Choroid plexus epithelial cell (primary cell): ENCODE measurements around the gene G2E3.
"Not testable (repeated sequence)": the region's sequence is repeated elsewhere in the genome, so short reads cannot be mapped to it uniquely, and the experiment has no call there.

Experiments used
- DNase-seq: peaks from one replicate; pipeline ENCODE4 v3.0.0-alpha.2; 2010; ENCODE audit warnings: low read depth
- H3K4me3 ChIP-seq: 2 replicates; pipeline ENCODE4 v1.5.1; 2011; ENCODE audit warnings: low read depth, mild to moderate bottlenecking, control low read depth, low read length, moderate library complexity
- CTCF ChIP-seq: conservative IDR thresholded peaks from 2 replicates; pipeline ENCODE4 v1.5.1; 2011; ENCODE audit warnings: low read depth, mild to moderate bottlenecking, control low read depth, inconsistent platforms, low read length, moderate library complexity

The G2E3 gene

GRCh38 chr14:30638926-30639325, 80.0 kb downstream of the G2E3 start:
- no peak overlapping the region for H3K4me3 ChIP-seq
- TF ChIP-seq CTCF: no peak
- DNase-seq: peak; percentile 59

- H3K4me3 ChIP-seq: no peak overlapping the region
- TF ChIP-seq CTCF: no peak
- DNase-seq: no peak
Observed at GRCh38 chr14:30641207-30641606, 82.2 kb downstream of the G2E3 start.

- DNase-seq, H3K4me3 ChIP-seq: not testable (repeated sequence)
Observed at GRCh38 chr14:30644462-30644861, 85.5 kb downstream of the G2E3 start.

GRCh38 chr14:30645600-30645999, 86.6 kb downstream of the G2E3 start:
- no peak for DNase-seq
- no peak for TF ChIP-seq CTCF

GRCh38 chr14:30648471-30648870, 89.5 kb downstream of the G2E3 start:
- H3K4me3 ChIP-seq: no peak overlapping the region
- DNase-seq: no peak
- TF ChIP-seq CTCF: no peak

More at GRCh38 chr14:30645600-30645999, 86.6 kb downstream of the G2E3 start:
- no peak overlapping the region for H3K4me3 ChIP-seq

- no peak for TF ChIP-seq CTCF
- DNase-seq: no peak
- H3K4me3 ChIP-seq: no peak overlapping the region
Observed at GRCh38 chr14:30651937-30652336, 93.0 kb downstream of the G2E3 start.

- peak; percentile 39 for DNase-seq
- H3K4me3 ChIP-seq: no peak overlapping the region
Observed at GRCh38 chr14:30655124-30655523, 96.2 kb downstream of the G2E3 start.

More at GRCh38 chr14:30655124-30655523, 96.2 kb downstream of the G2E3 start:
- no peak for TF ChIP-seq CTCF
